Liver (tissue), 3 donors: ENCODE data around the gene RHNO1.

Experiments used
- RAD21 ChIP-seq, 2 donors: IDR thresholded peaks; 2 replicates each; pipeline ENCODE4 v1.6.1; 2016; ENCODE audit warnings: antibody characterized with exemption in 2 of 2, mild to moderate bottlenecking in 2 of 2
- TF ChIP-seq, protein P1 (sequence below): fragments of 150-350 bp; IDR thresholded peaks from 2 replicates; pipeline ENCODE4 v1.5.1; 2017; ENCODE audit warnings: improper control_type of control experiment, low read depth, low read length; ENCODE audit not compliant: missing input control
- TF ChIP-seq, protein P2 (sequence below): IDR thresholded peaks from 2 replicates; pipeline ENCODE4 v1.6.1; 2016; ENCODE audit warnings: antibody characterized with exemption
- TF ChIP-seq, protein P3 (sequence below): IDR thresholded peaks from 2 replicates; pipeline ENCODE4 v1.6.1; 2016; ENCODE audit warnings: antibody characterized with exemption
- donor health status: healthy.
- donor health status: healthy.

DNA sequence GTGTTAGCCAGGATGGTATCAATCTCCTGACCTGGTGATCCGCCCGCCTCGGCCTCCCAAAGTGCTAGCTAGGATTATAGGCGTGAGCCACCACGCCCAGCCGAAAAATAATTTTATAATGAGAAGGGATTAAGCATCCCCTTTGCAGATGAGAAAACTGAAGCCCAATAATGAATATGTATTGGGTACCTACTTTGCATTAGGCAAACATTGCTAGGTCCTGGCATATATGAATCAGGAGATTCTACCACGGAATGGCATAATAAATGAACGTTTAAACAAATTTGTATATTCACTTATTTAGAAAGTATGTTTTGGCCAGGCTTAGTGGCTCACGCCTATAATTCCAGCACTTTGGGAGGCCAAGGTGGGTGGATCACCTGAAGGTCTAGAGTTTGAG lies 46.0 kb downstream of the RHNO1 start:
- no peak for TF ChIP-seq RAD21 (IDR thresholded peaks at IDR 0.05)
- TF ChIP-seq, protein P1, sequence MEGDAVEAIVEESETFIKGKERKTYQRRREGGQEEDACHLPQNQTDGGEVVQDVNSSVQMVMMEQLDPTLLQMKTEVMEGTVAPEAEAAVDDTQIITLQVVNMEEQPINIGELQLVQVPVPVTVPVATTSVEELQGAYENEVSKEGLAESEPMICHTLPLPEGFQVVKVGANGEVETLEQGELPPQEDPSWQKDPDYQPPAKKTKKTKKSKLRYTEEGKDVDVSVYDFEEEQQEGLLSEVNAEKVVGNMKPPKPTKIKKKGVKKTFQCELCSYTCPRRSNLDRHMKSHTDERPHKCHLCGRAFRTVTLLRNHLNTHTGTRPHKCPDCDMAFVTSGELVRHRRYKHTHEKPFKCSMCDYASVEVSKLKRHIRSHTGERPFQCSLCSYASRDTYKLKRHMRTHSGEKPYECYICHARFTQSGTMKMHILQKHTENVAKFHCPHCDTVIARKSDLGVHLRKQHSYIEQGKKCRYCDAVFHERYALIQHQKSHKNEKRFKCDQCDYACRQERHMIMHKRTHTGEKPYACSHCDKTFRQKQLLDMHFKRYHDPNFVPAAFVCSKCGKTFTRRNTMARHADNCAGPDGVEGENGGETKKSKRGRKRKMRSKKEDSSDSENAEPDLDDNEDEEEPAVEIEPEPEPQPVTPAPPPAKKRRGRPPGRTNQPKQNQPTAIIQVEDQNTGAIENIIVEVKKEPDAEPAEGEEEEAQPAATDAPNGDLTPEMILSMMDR, result no peak
- TF ChIP-seq, protein P2, sequence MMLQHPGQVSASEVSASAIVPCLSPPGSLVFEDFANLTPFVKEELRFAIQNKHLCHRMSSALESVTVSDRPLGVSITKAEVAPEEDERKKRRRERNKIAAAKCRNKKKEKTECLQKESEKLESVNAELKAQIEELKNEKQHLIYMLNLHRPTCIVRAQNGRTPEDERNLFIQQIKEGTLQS, result no peak
- TF ChIP-seq, protein P3, sequence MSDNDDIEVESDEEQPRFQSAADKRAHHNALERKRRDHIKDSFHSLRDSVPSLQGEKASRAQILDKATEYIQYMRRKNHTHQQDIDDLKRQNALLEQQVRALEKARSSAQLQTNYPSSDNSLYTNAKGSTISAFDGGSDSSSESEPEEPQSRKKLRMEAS, result no peak
